ENCODE measurements around the gene SLC26A6. TPM values are rescaled to one million over a fixed set of nuclear protein-coding genes. Genes with fewer than 3 reads are reported as not detected.

The SLC26A6 gene
- total and polyA plus RNA-seq, 4 donors, result 4.4 to 13.1 (median 6.3) TPM

- WGBS, result 97% methylated on average over 6 of the region's 6 CpGs
- TF ChIP-seq FOXA1 (IDR thresholded peaks at IDR 0.05), result no peak
- no peak for TF ChIP-seq GABPA (IDR thresholded peaks at IDR 0.05 in 1 of 2, conservative IDR thresholded peaks at IDR 0.05 in 1 of 2)
- TF ChIP-seq NR2F2 (IDR thresholded peaks at IDR 0.05), result no peak
- no peak for TF ChIP-seq HNF4G (IDR thresholded peaks at IDR 0.05)
- no peak for TF ChIP-seq REST (IDR thresholded peaks at IDR 0.05)
- TF ChIP-seq RXRA (IDR thresholded peaks at IDR 0.05), result no peak
- TF ChIP-seq TAF1 (conservative IDR thresholded peaks at IDR 0.05), result no peak
- no peak for TF ChIP-seq FOXA2 (IDR thresholded peaks at IDR 0.05)
- no peak for TF ChIP-seq HNF4A (conservative IDR thresholded peaks at IDR 0.05)
- no peak for TF ChIP-seq ZBTB33 (IDR thresholded peaks at IDR 0.05)
- no peak for TF ChIP-seq CTCF (IDR thresholded peaks at IDR 0.05; ENCODE audit: low read depth, low read length, missing input control)
- Histone ChIP-seq H3K27me3 (ENCODE audit: control insufficient read depth in 4 of 4, insufficient read depth in 4 of 4, low read length in 3 of 4) (no peaks in the 10 kb centered on the region), H3K9me3 (ENCODE audit: control insufficient read depth in 4 of 4, low read length in 3 of 4) (no peaks in the 10 kb centered on the region), H3K4me3 (ENCODE audit: low read depth in 1 of 3, low read length in 3 of 3) (no peak overlapping the region), H3K4me1 (ENCODE audit: control insufficient read depth in 4 of 4, insufficient read depth in 4 of 4, low read length in 3 of 4) (no peaks in the 10 kb centered on the region), H3K27ac (ENCODE audit: low read depth in 1 of 2, low read length in 2 of 2) (no peak overlapping the region), H3K36me3 (ENCODE audit: control insufficient read depth in 4 of 4, insufficient read depth in 3 of 4, low read depth in 1 of 4, low read length in 3 of 4) (peaks cover 4 to 40% (median 9%) of the 10 kb centered on the region in 4 donors), H3K9ac (ENCODE audit: low read depth in 1 of 2, low read length in 2 of 2) (no peak overlapping the region)
- DNase-seq (ENCODE audit: low spot score), result no peak
Measured at GRCh38 chr3:48625600-48625999, 9.7 kb downstream of the SLC26A6 start.

GRCh38 chr3:48624767-48625166 lies 10.5 kb downstream of the SLC26A6 start:
- no peak for DNase-seq (ENCODE audit: low spot score)
- Histone ChIP-seq H3K9ac (ENCODE audit: low read depth in 1 of 2, low read length in 2 of 2) (no peak overlapping the region), H3K27me3 (ENCODE audit: control insufficient read depth in 4 of 4, insufficient read depth in 4 of 4, low read length in 3 of 4) (no peaks in the 10 kb centered on the region), H3K9me3 (ENCODE audit: control insufficient read depth in 4 of 4, low read length in 3 of 4) (no peaks in the 10 kb centered on the region), H3K4me3 (ENCODE audit: low read depth in 1 of 3, low read length in 3 of 3) (no peak overlapping the region), H3K27ac (ENCODE audit: low read depth in 1 of 2, low read length in 2 of 2) (no peak overlapping the region), H3K4me1 (ENCODE audit: control insufficient read depth in 4 of 4, insufficient read depth in 4 of 4, low read length in 3 of 4) (no peaks in the 10 kb centered on the region), H3K36me3 (ENCODE audit: control insufficient read depth in 4 of 4, insufficient read depth in 3 of 4, low read depth in 1 of 4, low read length in 3 of 4) (peaks cover 4 to 38% (median 7%) of the 10 kb centered on the region in 4 donors)
- 96% methylated on average over 10 of the region's 10 CpGs for WGBS
- TF ChIP-seq YY1 (IDR thresholded peaks at IDR 0.05) (no peak), GABPA (IDR thresholded peaks at IDR 0.05 in 1 of 2, conservative IDR thresholded peaks at IDR 0.05 in 1 of 2) (no peak), SP1 (IDR thresholded peaks at IDR 0.05) (no peak), EGR1 (IDR thresholded peaks at IDR 0.05; ENCODE audit: low read depth in 2 of 2) (no peak), NR2F2 (IDR thresholded peaks at IDR 0.05) (no peak), ATF3 (IDR thresholded peaks at IDR 0.05) (no peak), MAX (IDR thresholded peaks at IDR 0.05) (no peak), RXRA (IDR thresholded peaks at IDR 0.05) (no peak), CTCF (IDR thresholded peaks at IDR 0.05; ENCODE audit: low read depth, low read length, missing input control) (no peak), REST (IDR thresholded peaks at IDR 0.05) (no peak)
